Measurements from ENCODE around the gene MOK. TPM values are rescaled to one million over a fixed set of nuclear protein-coding genes. Genes with fewer than 3 reads are reported as not detected.

The MOK gene
- total RNA-seq, 1 experiment from 2014 or later: 2.8 TPM

GRCh38 chr14:102234331-102235264 is 70.4 kb downstream of the MOK start:
- no peak overlapping the region for H4K5ac ChIP-seq (ENCODE audit: insufficient read length, low read depth, low read length)
- no CpG with 5 or more reads among the region's 34 CpGs for WGBS (ENCODE audit: extremely low coverage, insufficient read length, low lambda C conversion rate)
- no peak overlapping the region for H2BK12ac ChIP-seq (ENCODE audit: insufficient read length, low read depth, low read length)
- no peak for DNase-seq
- Mint-ChIP-seq H3K4me3 (no peak overlapping the region), H3K36me3 (ENCODE audit: insufficient read depth in 1 of 3, low read depth in 3 of 3) (no peaks in the 10 kb centered on the region), H3K27me3 (ENCODE audit: low read depth) (no peaks in the 10 kb centered on the region; the same call in 1 of the 2 replicates), H3K4me1 (no peaks in the 10 kb centered on the region), H3K9me3 (no peaks in the 10 kb centered on the region), H3K27ac (no peak overlapping the region)
- H3K23me2 ChIP-seq (ENCODE audit: insufficient read length, low read depth, low read length, poor library complexity, severe bottlenecking): no peaks in the 10 kb centered on the region
- no peaks in the 10 kb centered on the region for H3K27me3 ChIP-seq (ENCODE audit: insufficient read depth, low read length)
- H3K79me2 ChIP-seq (ENCODE audit: insufficient read depth, low read length): no peaks in the 10 kb centered on the region
- H2BK120ac ChIP-seq (ENCODE audit: low read depth, low read length, poor library complexity, severe bottlenecking): no peak overlapping the region
- no peak overlapping the region for H4K91ac ChIP-seq (ENCODE audit: insufficient read length, low read depth, low read length)
- H3K9ac ChIP-seq (ENCODE audit: extremely low read depth, insufficient read length, low read length): no peak overlapping the region
- H2BK20ac ChIP-seq (ENCODE audit: low read depth, low read length, poor library complexity, severe bottlenecking): no peak overlapping the region
- H3K23ac ChIP-seq (ENCODE audit: insufficient read length, low read depth, low read length): no peak overlapping the region
- no peak overlapping the region for H3K27ac ChIP-seq (ENCODE audit: insufficient read length, low read depth, low read length)
- H2AFZ ChIP-seq (ENCODE audit: low read length): no peak overlapping the region
- no peaks in the 10 kb centered on the region for H3K79me1 ChIP-seq (ENCODE audit: insufficient read depth, low read depth, low read length, poor library complexity, severe bottlenecking)
- no peak overlapping the region for H2AK5ac ChIP-seq (ENCODE audit: insufficient read length, low read length)
- no peak for TF ChIP-seq CTCF (conservative IDR thresholded peaks at IDR 0.05)
- no peak overlapping the region for H4K8ac ChIP-seq (replicated peaks; ENCODE audit: insufficient read length, low read depth, low read length)
- H3T11ph ChIP-seq (ENCODE audit: low read length): no peak overlapping the region
- H4K20me1 ChIP-seq (ENCODE audit: control insufficient read depth, insufficient read depth, insufficient read length): no peaks in the 10 kb centered on the region
- H2BK15ac ChIP-seq (ENCODE audit: low read depth, low read length): no peak overlapping the region
- H3K4me1 ChIP-seq (ENCODE audit: insufficient read depth, low read length): no peaks in the 10 kb centered on the region
- no peak overlapping the region for H3K18ac ChIP-seq (ENCODE audit: insufficient read length, low read depth, low read length)
- H3K4ac ChIP-seq (ENCODE audit: low read depth, low read length): no peak overlapping the region
- H3K14ac ChIP-seq (ENCODE audit: insufficient read depth, low read length): no peak overlapping the region; the same call in 1 of the 2 replicates
- no peaks in the 10 kb centered on the region for H3K9me3 ChIP-seq (ENCODE audit: control insufficient read depth, low read depth, low read length)
- H2BK5ac ChIP-seq (ENCODE audit: insufficient read length, low read length): no peak overlapping the region
- H3K4me2 ChIP-seq (ENCODE audit: insufficient read depth, insufficient read length, low read length): no peak overlapping the region
- no peak overlapping the region for H3K56ac ChIP-seq (ENCODE audit: insufficient read length, low read depth, low read length)

All from H9 (cell line).